NOMO-1 treated with DMSO at 0.1 percent for 48 hours (cell line): Measurements from ENCODE around the gene SELPLG.
"Not testable (repeated sequence)": the region's sequence is repeated elsewhere in the genome, so short reads cannot be mapped to it uniquely, and the experiment has no call there.

Experiments
- DNase-seq: peaks from one replicate; lab custom pipeline; 2025; ENCODE audit not compliant: unreplicated experiment; lab: John Stamatoyannopoulos, UW

The SELPLG gene

GRCh38 chr12:108575199-108575912, 58.3 kb downstream of the SELPLG start:
- DNase-seq, result no peak

- DNase-seq, result not testable (repeated sequence)
Observed at GRCh38 chr12:108574276-108574675, 59.4 kb downstream of the SELPLG start.

- no peak for DNase-seq
Observed at GRCh38 chr12:108573317-108573716, 60.4 kb downstream of the SELPLG start.

GRCh38 chr12:108572166-108572790, 61.4 kb downstream of the SELPLG start:
- no peak for DNase-seq
